Neural cell (in vitro differentiated cells): ENCODE data around the gene CTU1. TPM values are rescaled to one million over a fixed set of nuclear protein-coding genes. Genes with fewer than 3 reads are reported as not detected.

Experiments
- H2AFZ ChIP-seq: fragments of 200-600, 300-800 bp; sonication (generic), shearing (Covaris generic); 2 replicates; pipeline ENCODE4 v1.6.0; 2014; ENCODE audit warnings: low read depth, mild to moderate bottlenecking, antibody characterized with exemption, low read length, moderate library complexity
- H3F3A ChIP-seq: fragments of 200-600 bp; shearing (Covaris generic); 2 replicates; pipeline ENCODE4 v1.6.1; 2016; ENCODE audit warnings: mild to moderate bottlenecking, moderate library complexity, mixed read lengths, antibody characterized with exemption, low read length; ENCODE audit not compliant: insufficient read depth, poor library complexity, severe bottlenecking
- H3K27ac ChIP-seq: fragments of 200-600, 300-800 bp; sonication (generic), shearing (Covaris generic); 2 replicates; pipeline ENCODE4 v1.5.1; 2014; ENCODE audit warnings: mild to moderate bottlenecking, low read length, moderate library complexity
- H3K27me3 ChIP-seq: fragments of 300-800, 200-600 bp; sonication (generic), shearing (Covaris generic); 2 replicates; pipeline ENCODE4 v1.6.0; 2014; ENCODE audit warnings: mild to moderate bottlenecking, low read depth, low read length, moderate library complexity; ENCODE audit not compliant: insufficient read depth
- H3K36me3 ChIP-seq: fragments of 300-800, 200-600 bp; sonication (generic), shearing (Covaris generic); 2 replicates; pipeline ENCODE4 v1.5.1; 2014; ENCODE audit warnings: mild to moderate bottlenecking, antibody characterized with exemption, low read length, moderate library complexity; ENCODE audit not compliant: insufficient read depth
- H3K4me2 ChIP-seq: fragments of 300-800, 200-600 bp; sonication (generic), shearing (Covaris generic); 2 replicates; pipeline ENCODE4 v1.6.0; 2014; ENCODE audit warnings: mild to moderate bottlenecking, low read length
- H3K4me3 ChIP-seq: fragments of 300-800, 200-600 bp; sonication (generic), shearing (Covaris generic); 2 replicates; pipeline ENCODE4 v1.5.1; 2014; ENCODE audit warnings: mild to moderate bottlenecking, low read length, moderate library complexity
- H3K79me2 ChIP-seq: fragments of 200-600 bp; shearing (Covaris generic); replicated peaks from 2 replicates; pipeline ENCODE4 v1.6.0; 2014; ENCODE audit warnings: mild to moderate bottlenecking, low read length, moderate library complexity; ENCODE audit not compliant: insufficient read depth
- H3K9ac ChIP-seq: fragments of 300-800, 200-600 bp; sonication (generic), shearing (Covaris generic); 2 replicates; pipeline ENCODE4 v1.6.1; 2016; ENCODE audit warnings: mild to moderate bottlenecking, low read length, mixed read lengths
- H3K9me2 ChIP-seq: fragments of 200-600 bp; shearing (Covaris generic); 2 replicates; pipeline ENCODE4 v1.6.1; 2016; ENCODE audit warnings: mild to moderate bottlenecking, low read length, mixed read lengths; ENCODE audit not compliant: insufficient read depth
- H3K9me3 ChIP-seq: fragments of 200-600, 300-800 bp; sonication (generic), shearing (Covaris generic); 2 replicates; pipeline ENCODE4 v1.6.1; 2016; ENCODE audit warnings: mild to moderate bottlenecking, mixed run types, low read length, moderate library complexity, mixed read lengths
- H4K20me1 ChIP-seq: fragments of 200-600 bp; shearing (Covaris generic); 2 replicates; pipeline ENCODE4 v1.6.1; 2016; ENCODE audit warnings: mild to moderate bottlenecking, mixed run types; ENCODE audit not compliant: insufficient read depth
- CTCF ChIP-seq: fragments of 450-650 bp; IDR thresholded peaks from 2 replicates; pipeline ENCODE4 v1.5.1; 2014; ENCODE audit warnings: antibody characterized with exemption, mild to moderate bottlenecking, moderate library complexity; ENCODE audit not compliant: poor library complexity, severe bottlenecking
- EP300 ChIP-seq: fragments of 450-650 bp; conservative IDR thresholded peaks from 2 replicates; pipeline ENCODE4 v1.6.1; 2014; ENCODE audit warnings: antibody characterized with exemption, mild to moderate bottlenecking, moderate library complexity; ENCODE audit not compliant: poor library complexity, severe bottlenecking
- EZH2 ChIP-seq: fragments of 200-600, 300-800 bp; shearing (Covaris generic), sonication (generic); IDR thresholded peaks from 2 replicates; pipeline ENCODE4 v1.6.1; 2014; ENCODE audit warnings: antibody characterized with exemption, low read length, borderline replicate concordance, mild to moderate bottlenecking; ENCODE audit not compliant: insufficient read depth, poor library complexity, severe bottlenecking
- MXI1 ChIP-seq: fragments of 450-650 bp; conservative IDR thresholded peaks from 2 replicates; pipeline ENCODE4 v1.6.1; 2014; ENCODE audit warnings: antibody characterized with exemption, mild to moderate bottlenecking; ENCODE audit not compliant: poor library complexity, severe bottlenecking
- POLR2AphosphoS5 ChIP-seq: IDR thresholded peaks from 2 replicates; pipeline ENCODE4 v1.6.1; 2012
- RAD21 ChIP-seq: fragments of 450-650 bp; conservative IDR thresholded peaks from 2 replicates; pipeline ENCODE4 v1.6.1; 2014; ENCODE audit warnings: antibody characterized with exemption, mild to moderate bottlenecking, moderate library complexity
- REST ChIP-seq: IDR thresholded peaks from 2 replicates; pipeline ENCODE4 v1.6.1; 2012; ENCODE audit warnings: borderline replicate concordance
- SMC3 ChIP-seq: fragments of 450-650 bp; conservative IDR thresholded peaks from 2 replicates; pipeline ENCODE4 v1.6.1; 2014; ENCODE audit warnings: antibody characterized with exemption, mild to moderate bottlenecking, moderate library complexity; ENCODE audit not compliant: poor library complexity
- TAF1 ChIP-seq: IDR thresholded peaks from 2 replicates; pipeline ENCODE4 v1.6.1; 2012; ENCODE audit warnings: low read depth
- polyA plus RNA-seq: library from polyadenylated mRNA; depleted of rRNA; stranded (reverse); fragments of >200 nt; gene quantifications from 2 replicates; pipeline ENCODE4 v1.2.3, GENCODE V29; 2014

CTU1 gene
- polyA plus RNA-seq, 1 donor from 2014 or later, result 12.6 TPM

GRCh38 chr19:51093510-51094345 lies 14.5 kb downstream of the CTU1 start:
- no peak overlapping the region for H3K27ac ChIP-seq
- H3K9me2 ChIP-seq, result no peaks in the 10 kb centered on the region
- H3K27me3 ChIP-seq, result no peaks in the 10 kb centered on the region
- H3K36me3 ChIP-seq, result no peaks in the 10 kb centered on the region
- no peak overlapping the region for H3K4me3 ChIP-seq
- H3K9ac ChIP-seq, result no peak overlapping the region
- no peak for TF ChIP-seq RAD21
- TF ChIP-seq REST, result no peak
- no peak for TF ChIP-seq EZH2
- TF ChIP-seq MXI1, result no peak
- TF ChIP-seq TAF1, result no peak
- no peak for TF ChIP-seq SMC3
- TF ChIP-seq EP300, result no peak
- no peak for TF ChIP-seq CTCF
- TF ChIP-seq POLR2AphosphoS5, result no peak
- no peak overlapping the region for H3K4me2 ChIP-seq
- H3F3A ChIP-seq, result no peaks in the 10 kb centered on the region
- no peaks in the 10 kb centered on the region for H3K9me3 ChIP-seq
- H3K79me2 ChIP-seq, result no peaks in the 10 kb centered on the region
- no peaks in the 10 kb centered on the region for H4K20me1 ChIP-seq
- H2AFZ ChIP-seq, result no peak overlapping the region

- no peaks in the 10 kb centered on the region for H3K79me2 ChIP-seq
- H3F3A ChIP-seq, result no peaks in the 10 kb centered on the region
- H3K27ac ChIP-seq, result no peak overlapping the region
- no peak overlapping the region for H2AFZ ChIP-seq
- H3K27me3 ChIP-seq, result no peaks in the 10 kb centered on the region
- H4K20me1 ChIP-seq, result no peaks in the 10 kb centered on the region
- H3K4me3 ChIP-seq, result no peak overlapping the region
- H3K4me2 ChIP-seq, result no peak overlapping the region
- H3K9ac ChIP-seq, result no peak overlapping the region
- H3K9me2 ChIP-seq, result no peaks in the 10 kb centered on the region
- H3K9me3 ChIP-seq, result no peaks in the 10 kb centered on the region
- H3K36me3 ChIP-seq, result no peaks in the 10 kb centered on the region
- TF ChIP-seq POLR2AphosphoS5 (no peak), CTCF (no peak), MXI1 (no peak), EP300 (no peak), RAD21 (no peak), SMC3 (no peak), REST (no peak), EZH2 (no peak), TAF1 (no peak)
These were observed 15.1 kb downstream of the CTU1 start for GRCh38 chr19:51093101-51093500.
